Left colon (tissue), 2 donors: ENCODE measurements around the gene SMIM45.
A peak's percentile ranks its signal among the peaks of the same experiment; 100 is the strongest.

Experiments used
- ATAC-seq: fragments of 200-7000 bp; cut with Tn5 transposase; one replicate; pipeline ENCODE4 v1.9.1; 2020; ENCODE audit warnings: mild to moderate bottlenecking, moderate library complexity
- DNase-seq, 2 donors: peaks; one replicate each; pipeline ENCODE4 v3.0.0-alpha.2; 2020
- intact Hi-C, 2 donors: fragments of 100-400 bp; cut with DNase I in 1 of 2; cut with micrococcal nuclease in 1 of 2; formaldehyde crosslinking; loops; one replicate each; pipeline versions ENCODE4 v1.11.2 to v1.14.0; 2022; cut with DNase I, micrococcal nuclease
- donor health status: DM: no; HTN: no; CAD: no.
- donor health status: DM: yes; HTN: yes; CAD: no.

The SMIM45 gene

DNA sequence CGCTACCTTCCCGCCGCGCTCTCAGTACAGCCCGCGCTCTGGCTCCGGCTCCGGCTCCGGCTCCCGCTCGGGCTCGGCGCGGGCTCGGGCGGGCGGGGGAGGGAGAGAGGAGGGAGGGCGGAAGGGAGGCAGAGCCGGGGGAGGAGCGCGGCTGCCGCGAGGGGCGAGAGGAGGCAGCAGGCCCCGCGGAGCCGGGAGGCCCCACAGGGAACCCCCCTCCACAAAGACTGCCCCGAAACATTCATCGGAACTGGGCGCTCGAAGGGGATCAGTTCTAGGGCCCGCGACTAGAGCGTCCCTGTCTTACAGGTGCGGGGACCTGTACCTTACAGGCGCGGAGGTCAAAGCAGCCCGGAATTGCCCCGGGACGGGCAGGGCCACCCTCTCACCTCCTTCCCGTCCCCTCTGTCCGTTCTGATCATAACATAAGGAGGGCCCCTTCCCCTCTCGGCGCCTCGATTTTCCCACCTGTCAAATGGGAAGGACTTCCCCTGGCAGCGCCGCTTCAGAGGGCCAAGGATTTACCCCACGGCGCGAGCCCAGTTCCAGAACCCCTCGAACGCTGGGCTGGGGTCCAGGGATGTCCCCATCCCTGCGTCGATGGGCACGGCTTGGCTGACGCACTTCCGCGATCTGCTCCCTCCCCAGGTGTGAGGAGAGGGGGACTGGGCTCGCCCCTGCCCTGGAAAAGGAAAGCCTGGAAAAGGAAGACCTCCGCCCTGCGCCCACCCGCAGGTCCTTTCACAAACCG is 36.7 kb upstream of the SMIM45 start, which contains the start of gene SHISA8:
TSS of gene SHISA8 (minus strand) at position 40 of the 751 bp plus-strand sequence. CDS start 407 bp downstream, outside the sequence.
- DNase-seq (peak in 1 of 2 donors; percentile 73), ATAC-seq (peak; percentile 67)
- intact Hi-C loops: no loop called here

- no peak for ATAC-seq
- DNase-seq: no peak
- intact Hi-C loops: no loop called here
Observed at GRCh38 chr22:41915786-41916493, 36.0 kb upstream of the SMIM45 start.

GRCh38 chr22:41916745-41917358 is 35.1 kb upstream of the SMIM45 start:
- ATAC-seq (no peak), DNase-seq (no peak)
- intact Hi-C loops: no loop called here

GRCh38 chr22:41917375-41917902 is 34.5 kb upstream of the SMIM45 start:
- DNase-seq (no peak), ATAC-seq (no peak)
- intact Hi-C loops: no loop called here

DNA sequence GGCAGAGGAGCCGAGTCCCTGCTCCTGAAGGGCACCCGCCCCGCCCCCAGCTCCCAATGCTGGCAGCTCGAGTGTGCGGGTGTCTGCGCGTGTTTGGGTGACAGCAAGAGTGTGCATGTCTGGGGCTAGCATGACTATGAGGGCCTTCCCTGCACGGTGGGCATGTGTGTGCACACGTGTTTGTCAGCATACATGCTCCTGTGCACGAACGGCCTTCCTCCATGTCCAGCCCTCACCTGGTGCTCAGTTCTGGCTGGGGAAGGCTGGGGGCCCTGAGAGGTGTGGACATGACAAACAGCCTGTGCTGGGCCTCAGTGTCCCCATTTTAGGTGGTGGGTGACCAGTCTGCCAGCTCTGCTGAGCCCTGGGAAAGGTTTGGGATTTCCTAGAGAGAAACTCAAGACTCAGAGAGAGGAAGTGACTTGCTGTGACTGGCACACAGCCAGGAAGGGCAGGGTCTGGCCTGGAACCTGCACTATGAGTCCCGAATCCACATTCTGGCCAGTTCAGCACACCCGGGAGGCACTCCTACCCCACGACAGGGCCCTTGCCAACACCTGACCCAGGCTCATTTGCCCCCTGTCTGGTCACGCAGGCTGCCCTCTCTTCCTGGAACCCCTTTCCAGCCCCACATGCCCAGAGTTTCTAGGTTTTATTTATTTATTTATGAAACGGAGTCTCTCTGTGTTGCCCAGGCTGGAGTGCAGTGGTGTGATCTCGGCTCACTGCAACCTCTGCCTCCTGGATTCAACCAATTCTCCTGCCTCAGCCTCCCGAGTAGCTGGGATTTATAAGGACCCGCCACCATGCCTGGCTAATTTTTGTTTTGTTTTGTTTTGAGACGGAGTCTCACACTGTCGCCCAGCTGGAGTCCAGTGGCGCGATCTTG is 33.8 kb upstream of the SMIM45 start:
- intact Hi-C loops: no loop called here
- ATAC-seq (peak; percentile 43), DNase-seq (peak; percentile 63 to 75)

DNA sequence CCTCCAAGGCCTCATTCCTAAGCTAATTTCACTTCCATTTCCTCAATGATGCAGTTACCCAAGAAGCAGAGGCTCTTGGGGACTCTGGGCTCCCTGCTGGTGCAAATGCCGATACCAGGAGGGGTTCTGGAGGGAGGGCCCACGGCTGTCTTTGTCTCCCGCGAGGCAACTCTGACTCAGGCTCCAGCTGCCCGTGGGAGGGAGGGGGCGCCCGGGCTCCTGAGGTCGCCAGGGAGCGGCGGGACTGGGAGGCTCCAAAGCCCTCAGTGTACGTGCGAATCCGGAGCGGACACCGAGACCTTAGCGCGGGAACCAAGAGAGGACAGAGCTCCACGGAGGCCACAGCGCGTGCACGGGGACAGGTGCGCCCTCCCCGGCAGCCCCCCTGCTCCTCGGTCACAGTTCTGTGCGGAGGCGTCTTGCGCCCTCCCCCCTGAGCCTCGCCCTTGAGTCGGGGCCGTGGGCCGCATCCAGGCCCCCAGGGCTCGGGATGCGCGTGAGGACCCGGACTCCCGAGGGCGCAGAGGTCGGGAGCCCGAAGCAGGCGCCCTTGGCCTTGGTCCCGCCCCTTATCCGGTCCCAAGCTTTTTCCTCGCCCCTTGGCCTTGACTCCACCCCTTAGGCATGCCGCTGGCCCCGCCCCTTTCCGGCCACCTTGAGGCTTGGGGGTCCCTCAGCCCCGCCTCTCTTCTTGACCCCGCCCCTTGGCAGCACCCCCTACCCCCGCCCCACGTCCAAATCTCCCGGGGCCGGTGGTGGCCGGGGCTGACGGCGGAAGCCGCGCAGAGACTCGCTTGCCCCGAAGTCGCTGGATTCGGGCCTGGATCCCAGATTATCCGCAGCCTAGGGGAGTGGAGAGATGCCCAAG is 32.4 kb upstream of the SMIM45 start:
- peak; percentile 79 to 86 for DNase-seq
- intact Hi-C loops: no loop called here

DNA sequence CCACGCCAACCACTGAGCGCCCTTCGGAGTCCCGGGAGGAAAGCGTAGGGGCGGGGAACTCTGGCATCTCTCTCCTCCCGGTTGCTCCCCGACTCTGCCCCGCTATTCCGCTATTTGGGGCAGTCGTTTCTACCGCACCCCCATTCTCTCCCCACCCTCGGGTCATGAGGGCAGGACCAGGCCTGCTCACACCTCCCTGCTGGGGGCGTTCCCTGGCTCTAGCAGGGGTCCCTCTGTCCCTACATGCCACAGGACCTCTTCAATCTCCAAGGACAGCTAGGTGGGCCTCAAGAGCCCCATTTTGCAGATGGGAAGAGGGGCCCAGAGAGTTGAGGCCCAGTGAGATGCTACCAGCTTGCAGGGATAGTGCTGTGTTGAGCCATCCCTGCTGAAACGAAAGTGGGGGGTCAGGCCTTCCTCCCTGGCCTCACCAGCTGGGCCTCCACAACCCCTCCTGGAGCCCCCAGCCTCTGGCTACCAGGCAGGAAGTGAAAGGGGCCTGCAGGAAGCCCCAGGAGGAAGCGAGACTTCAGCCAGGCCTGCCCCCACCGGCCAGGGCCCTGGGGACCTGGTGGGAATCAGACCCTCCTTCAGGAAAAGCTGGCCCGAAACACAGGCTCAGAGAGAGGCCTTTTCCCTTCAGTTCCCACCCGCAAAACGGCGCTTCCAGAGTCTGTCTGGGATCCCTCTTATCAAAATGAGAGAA is 31.5 kb upstream of the SMIM45 start:
- DNase-seq (no peak), ATAC-seq (no peak)
- intact Hi-C loops: no loop called here

More for the DNA sequence above, 32.4 kb upstream of the SMIM45 start:
- peak; percentile 78 for ATAC-seq

DNA sequence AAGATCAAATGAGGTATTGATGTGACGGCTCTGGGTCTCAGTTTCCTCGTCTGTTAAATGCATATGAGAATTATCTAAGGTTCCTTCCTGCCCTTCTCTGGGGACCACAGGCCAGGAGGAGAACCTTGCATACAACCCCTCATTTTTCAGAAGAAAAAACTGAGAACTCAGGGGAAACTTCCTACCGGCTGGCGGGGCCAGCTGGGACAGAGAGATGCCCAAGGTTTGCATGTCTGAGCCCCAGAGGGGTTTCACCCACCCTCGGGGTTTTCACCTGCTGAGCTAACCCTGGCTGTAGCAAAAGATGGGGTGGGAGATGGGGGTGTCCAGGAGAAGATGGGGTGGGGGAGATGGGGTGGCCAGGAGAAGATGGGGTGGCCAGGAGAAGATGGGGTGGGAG is 29.6 kb upstream of the SMIM45 start:
- no peak for ATAC-seq

DNA sequence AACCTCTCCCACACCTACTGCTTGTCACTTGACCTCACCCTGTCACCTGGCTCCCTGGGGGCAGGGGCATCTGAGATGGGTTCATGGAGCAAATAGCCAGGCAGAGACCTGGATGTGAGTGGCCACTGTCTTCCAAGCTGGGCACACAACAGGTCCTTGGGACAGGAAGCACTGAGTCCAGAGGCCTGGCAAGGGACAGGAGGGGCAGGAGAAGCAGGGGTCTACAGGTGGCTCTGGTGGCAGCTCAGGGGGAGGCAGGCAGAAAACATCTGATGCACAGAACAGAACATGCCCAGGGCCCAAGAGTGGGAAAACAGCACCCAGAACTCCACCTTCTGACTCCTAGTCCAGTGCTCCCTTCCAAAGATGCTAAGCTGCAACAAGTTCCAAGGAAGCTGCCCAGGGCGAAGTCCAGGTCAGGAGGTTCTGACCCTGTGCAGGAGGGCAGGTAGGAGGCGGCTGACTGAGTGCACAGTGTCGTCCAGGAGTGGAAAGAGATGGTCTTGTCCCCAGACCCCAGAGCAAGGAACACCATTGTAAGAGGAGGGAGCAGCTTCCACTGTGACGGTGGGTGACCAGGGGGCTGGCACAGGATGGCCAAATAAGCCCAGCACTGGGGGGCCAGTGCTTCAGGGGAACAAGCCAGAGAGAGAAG is 28.9 kb upstream of the SMIM45 start:
- no peak for ATAC-seq
- intact Hi-C loops: no loop called here
- no peak for DNase-seq

More for the DNA sequence above, 29.6 kb upstream of the SMIM45 start:
- intact Hi-C loops: no loop called here
- DNase-seq: no peak

- ATAC-seq (no peak), DNase-seq (no peak)
- intact Hi-C loops: no loop called here
Observed at GRCh38 chr22:41923595-41924276, 28.2 kb upstream of the SMIM45 start.

DNA sequence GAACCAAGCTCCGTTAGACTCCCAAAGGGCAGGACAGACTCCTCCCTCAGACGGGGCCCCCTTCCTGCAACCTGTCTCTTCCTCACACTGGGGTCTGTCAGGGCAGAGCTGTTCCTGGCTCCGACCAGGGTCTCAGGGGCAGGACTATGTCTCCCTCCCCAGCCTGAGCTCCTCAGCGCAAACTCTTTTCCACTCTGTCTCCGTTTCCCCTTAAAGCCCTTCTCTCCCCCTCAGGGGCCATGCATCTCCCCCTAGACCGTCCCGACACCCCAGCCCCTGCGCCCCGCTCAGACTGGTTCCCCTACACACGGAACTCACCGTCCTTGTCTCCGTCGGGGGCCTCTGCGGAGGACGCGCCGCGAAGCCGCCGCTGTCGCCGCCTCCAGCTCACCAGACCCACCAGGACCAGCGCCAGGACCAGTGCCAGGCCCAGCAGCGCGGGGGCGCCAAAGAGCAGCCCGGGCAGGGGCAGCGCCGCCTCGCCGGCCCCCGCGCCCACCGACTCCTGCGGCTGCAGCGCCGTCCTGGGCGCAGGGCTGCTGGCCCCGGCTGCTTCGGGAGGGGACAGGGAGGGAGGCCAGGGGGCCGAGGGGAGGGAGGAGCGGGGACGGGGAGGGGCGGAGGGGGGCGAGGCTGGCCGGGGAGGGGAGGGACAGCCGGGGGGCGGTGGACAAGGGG is 26.0 kb upstream of the SMIM45 start:
- intact Hi-C loops: no loop called here
- peak; percentile 88 for ATAC-seq
- peak; percentile 61 to 83 for DNase-seq

GRCh38 chr22:41927813-41928212 is 24.1 kb upstream of the SMIM45 start:
- DNase-seq: no peak
- ATAC-seq: no peak
- intact Hi-C loops: no loop called here

DNA sequence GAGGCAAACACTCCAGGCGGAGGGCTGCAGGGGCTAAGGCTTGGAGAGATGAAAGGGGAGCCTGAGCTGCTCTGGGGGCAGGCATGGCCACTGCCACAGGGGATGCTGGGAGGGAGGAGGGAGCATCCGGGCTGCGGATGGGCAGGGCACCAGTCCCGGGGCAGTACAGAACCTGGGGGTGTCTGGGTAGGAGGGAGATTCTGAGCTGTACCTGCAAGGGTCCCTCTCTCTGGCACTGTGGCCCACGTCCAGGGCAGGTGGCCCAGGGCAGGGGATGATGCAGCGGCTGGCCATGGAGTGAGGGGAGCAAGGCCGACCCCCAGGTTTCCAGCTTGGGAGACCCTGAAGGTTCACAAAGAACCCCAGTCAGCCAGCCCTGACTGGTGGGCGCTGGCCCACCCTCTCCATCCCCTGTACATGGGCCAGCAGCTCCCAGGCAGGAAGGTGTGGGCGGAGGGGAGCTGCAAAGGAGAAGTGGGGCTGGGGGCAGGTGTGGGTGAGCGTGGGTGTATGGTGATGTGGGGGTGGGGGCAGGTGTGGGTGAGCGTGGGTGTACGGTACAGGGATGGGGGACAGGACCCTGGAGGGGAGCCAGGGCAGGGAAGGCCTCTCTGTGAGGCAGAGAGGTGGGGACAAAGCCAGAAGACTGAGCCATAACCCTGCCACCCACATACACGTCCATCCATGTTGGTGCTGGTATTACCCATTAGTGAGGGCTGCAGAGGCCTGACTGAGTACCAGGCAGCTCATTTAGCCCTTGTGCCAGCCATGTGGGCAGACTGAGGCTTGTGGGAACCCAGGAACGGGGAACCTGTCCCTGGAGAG is 23.1 kb upstream of the SMIM45 start:
- no peak for DNase-seq
- intact Hi-C loops: no loop called here

DNA sequence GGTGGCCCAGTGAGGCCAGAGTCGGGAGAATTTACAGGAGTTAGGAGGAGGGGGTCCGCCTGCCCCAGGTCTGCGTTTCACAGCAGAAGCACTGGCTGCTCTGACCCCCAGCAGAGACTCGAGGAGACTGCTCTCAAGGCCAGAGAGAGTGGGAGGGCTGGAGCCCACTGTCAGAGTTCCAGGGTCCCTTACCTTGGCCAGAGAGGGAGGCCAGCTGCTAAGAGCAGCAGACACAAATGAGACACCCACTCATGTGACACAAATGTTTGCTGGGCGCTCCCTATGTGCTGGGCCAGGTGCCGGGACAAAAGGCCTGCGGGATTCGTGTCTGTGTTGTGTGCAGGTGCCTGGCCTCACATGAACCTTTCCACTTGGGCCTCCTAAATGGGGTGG is 22.5 kb upstream of the SMIM45 start:
- no peak for DNase-seq

More for the DNA sequence above, 23.1 kb upstream of the SMIM45 start:
- no peak for ATAC-seq

More for the DNA sequence above, 22.5 kb upstream of the SMIM45 start:
- intact Hi-C loops: no loop called here
- ATAC-seq: no peak
